SK-N-SH treated with all-trans-retinoic acid at 6 μM for 48 hours (cell line): ENCODE data around the gene FER1L5.

ENCODE experiments used
- ATAC-seq: fragments of 200-7000 bp; cut with Tn5 transposase; 3 replicates; pipeline ENCODE4 v1.9.1; 2020; ENCODE audit warnings: mild to moderate bottlenecking, moderate library complexity
- ARNTL ChIP-seq: fragments of 450-650 bp; formaldehyde crosslinking; IDR thresholded peaks from 2 replicates; pipeline ENCODE4 v1.5.0; 2020; ENCODE audit warnings: low read depth, mild to moderate bottlenecking, moderate library complexity, borderline replicate concordance
- BACH2 ChIP-seq: fragments of 250-450 bp; sonication (Bioruptor Pico); IDR thresholded peaks from 2 replicates; pipeline ENCODE4 v1.9.0; 2021; ENCODE audit warnings: mild to moderate bottlenecking, borderline replicate concordance
- CREB5 ChIP-seq: fragments of 250-450 bp; sonication (Bioruptor Pico); IDR thresholded peaks from 2 replicates; pipeline ENCODE4 v1.5.1; 2020; ENCODE audit warnings: low read depth, mild to moderate bottlenecking, moderate library complexity
- ESRRG ChIP-seq: fragments of 250-450 bp; sonication (Bioruptor Pico); IDR thresholded peaks from 2 replicates; pipeline ENCODE4 v1.6.1; 2021; ENCODE audit warnings: mild to moderate bottlenecking
- GLIS3 ChIP-seq: fragments of 250-450 bp; sonication (Bioruptor Pico); IDR thresholded peaks from 2 replicates; pipeline ENCODE4 v1.5.0; 2020; ENCODE audit warnings: mild to moderate bottlenecking, moderate library complexity
- ISL1 ChIP-seq: fragments of 250-450 bp; sonication (Bioruptor Pico); IDR thresholded peaks from 2 replicates; pipeline ENCODE4 v2.1.2; 2022; ENCODE audit warnings: mild to moderate bottlenecking, moderate library complexity
- OSR1 ChIP-seq: fragments of 250-450 bp; sonication (Bioruptor Pico); IDR thresholded peaks from 2 replicates; pipeline ENCODE4 v1.8.0; 2022; ENCODE audit warnings: moderate library complexity, mild to moderate bottlenecking, inconsistent platforms
- POU6F1 ChIP-seq: fragments of 250-450 bp; sonication (Bioruptor Pico); IDR thresholded peaks from 2 replicates; pipeline ENCODE4 v1.8.0; 2021; ENCODE audit warnings: low read depth, mild to moderate bottlenecking, moderate library complexity, borderline replicate concordance
- PPARA ChIP-seq: fragments of 250-450 bp; sonication (Bioruptor Pico); IDR thresholded peaks from 2 replicates; pipeline ENCODE4 v1.5.0; 2020; ENCODE audit warnings: mild to moderate bottlenecking, borderline replicate concordance
- RARB ChIP-seq: fragments of 250-450 bp; sonication (Bioruptor Pico); IDR thresholded peaks from 2 replicates; pipeline ENCODE4 v1.8.0; 2021; ENCODE audit warnings: mild to moderate bottlenecking, moderate library complexity
- SNAI2 ChIP-seq: fragments of 250-450 bp; sonication (Bioruptor Pico); IDR thresholded peaks from 2 replicates; pipeline ENCODE4 v1.5.0; 2020; ENCODE audit warnings: mild to moderate bottlenecking, moderate library complexity
- TSHZ2 ChIP-seq: fragments of 250-450 bp; sonication (Bioruptor Pico); IDR thresholded peaks from 2 replicates; pipeline ENCODE4 v1.5.0; 2020; ENCODE audit warnings: mild to moderate bottlenecking, moderate library complexity
- ZC3H10 ChIP-seq: fragments of 250-450 bp; sonication (Bioruptor Pico); IDR thresholded peaks from 2 replicates; pipeline ENCODE4 v1.5.1; 2021; ENCODE audit warnings: mild to moderate bottlenecking, moderate library complexity
- ZNF565 ChIP-seq: fragments of 450-650 bp; formaldehyde crosslinking; conservative IDR thresholded peaks from 2 replicates; pipeline ENCODE4 v1.5.0; 2020; ENCODE audit warnings: low read depth, mild to moderate bottlenecking, moderate library complexity
- ZNF70 ChIP-seq: fragments of 450-650 bp; formaldehyde crosslinking; IDR thresholded peaks from 2 replicates; pipeline ENCODE4 v1.5.0; 2020; ENCODE audit warnings: mild to moderate bottlenecking, moderate library complexity
- ZNF8 ChIP-seq: fragments of 450-650 bp; formaldehyde crosslinking; IDR thresholded peaks from 2 replicates; pipeline ENCODE4 v1.5.0; 2020; ENCODE audit warnings: mild to moderate bottlenecking, moderate library complexity
- TF ChIP-seq, protein P1 (sequence below): fragments of 250-450 bp; sonication (Bioruptor Pico); IDR thresholded peaks from 2 replicates; pipeline ENCODE4 v1.8.0; 2020; ENCODE audit warnings: mild to moderate bottlenecking, moderate library complexity, borderline replicate concordance

The FER1L5 gene

DNA sequence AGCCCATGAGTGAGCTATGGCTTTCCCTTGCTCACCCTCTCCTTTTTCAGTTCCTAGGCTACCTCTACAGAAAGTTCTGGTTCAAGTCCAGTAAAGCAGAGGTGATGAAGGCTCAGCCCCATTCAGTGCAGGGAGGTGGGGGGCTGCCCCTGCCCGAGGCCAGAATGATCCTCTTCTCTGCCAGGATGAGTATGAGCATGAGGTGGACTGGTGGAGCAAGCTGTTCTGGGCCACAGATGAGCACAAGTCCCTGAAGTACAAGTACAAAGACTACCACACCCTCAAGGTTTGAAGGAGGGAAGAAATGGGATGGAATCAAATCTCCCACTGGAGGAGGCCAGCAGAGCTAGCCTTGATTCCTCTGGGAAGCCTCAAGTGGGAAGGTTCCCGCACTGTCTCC, 54.9 kb downstream of the FER1L5 start:
- no peak for ATAC-seq
- TF ChIP-seq PPARA: no peak
- TF ChIP-seq, protein P1, sequence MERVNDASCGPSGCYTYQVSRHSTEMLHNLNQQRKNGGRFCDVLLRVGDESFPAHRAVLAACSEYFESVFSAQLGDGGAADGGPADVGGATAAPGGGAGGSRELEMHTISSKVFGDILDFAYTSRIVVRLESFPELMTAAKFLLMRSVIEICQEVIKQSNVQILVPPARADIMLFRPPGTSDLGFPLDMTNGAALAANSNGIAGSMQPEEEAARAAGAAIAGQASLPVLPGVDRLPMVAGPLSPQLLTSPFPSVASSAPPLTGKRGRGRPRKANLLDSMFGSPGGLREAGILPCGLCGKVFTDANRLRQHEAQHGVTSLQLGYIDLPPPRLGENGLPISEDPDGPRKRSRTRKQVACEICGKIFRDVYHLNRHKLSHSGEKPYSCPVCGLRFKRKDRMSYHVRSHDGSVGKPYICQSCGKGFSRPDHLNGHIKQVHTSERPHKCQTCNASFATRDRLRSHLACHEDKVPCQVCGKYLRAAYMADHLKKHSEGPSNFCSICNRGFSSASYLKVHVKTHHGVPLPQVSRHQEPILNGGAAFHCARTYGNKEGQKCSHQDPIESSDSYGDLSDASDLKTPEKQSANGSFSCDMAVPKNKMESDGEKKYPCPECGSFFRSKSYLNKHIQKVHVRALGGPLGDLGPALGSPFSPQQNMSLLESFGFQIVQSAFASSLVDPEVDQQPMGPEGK (CRISPR knock-in tag): no peak
- no peak for TF ChIP-seq ESRRG (CRISPR knock-in tag)
- no peak for TF ChIP-seq ZNF70 (CRISPR knock-in tag)
- TF ChIP-seq CREB5 (CRISPR knock-in tag): no peak
- TF ChIP-seq ARNTL (CRISPR knock-in tag): no peak
- TF ChIP-seq OSR1 (CRISPR knock-in tag): no peak
- TF ChIP-seq GLIS3: no peak
- no peak for TF ChIP-seq SNAI2

GRCh38 chr2:96698221-96698861, 55.8 kb downstream of the FER1L5 start:
- TF ChIP-seq ISL1 (CRISPR knock-in tag) (no peak), POU6F1 (no peak), ESRRG (CRISPR knock-in tag) (no peak), SNAI2 (no peak), ZNF70 (CRISPR knock-in tag) (no peak), CREB5 (CRISPR knock-in tag) (no peak), ZNF8 (CRISPR knock-in tag) (no peak), ARNTL (CRISPR knock-in tag) (no peak), ZC3H10 (CRISPR knock-in tag) (no peak), RARB (CRISPR knock-in tag) (no peak)
- TF ChIP-seq, all 23 proteins: peak for 0
- ATAC-seq: no peak

DNA sequence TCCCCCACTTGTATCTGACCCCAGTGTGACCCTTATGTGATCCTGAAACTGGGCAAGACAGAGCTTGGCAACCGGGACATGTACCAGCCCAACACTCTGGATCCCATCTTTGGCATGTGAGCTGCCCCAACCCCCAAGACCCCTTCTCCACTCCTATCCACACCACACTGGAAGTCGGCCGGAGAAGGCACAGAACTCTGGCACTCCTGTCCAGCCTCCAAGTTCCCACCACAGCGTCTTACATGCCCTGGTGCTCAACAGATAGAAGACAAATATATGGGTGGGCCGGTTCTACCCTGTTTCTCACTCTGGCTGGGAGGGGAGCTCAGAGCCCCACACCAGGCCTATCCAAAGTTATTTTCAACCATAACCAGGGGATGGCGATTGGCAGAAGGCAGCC, 56.5 kb downstream of the FER1L5 start:
- TF ChIP-seq GLIS3 (no peak), ZNF8 (CRISPR knock-in tag) (no peak), ZNF70 (CRISPR knock-in tag) (no peak), CREB5 (CRISPR knock-in tag) (no peak), SNAI2 (no peak), POU6F1 (no peak), ARNTL (CRISPR knock-in tag) (no peak), TSHZ2 (no peak), ZNF565 (CRISPR knock-in tag) (no peak), BACH2 (CRISPR knock-in tag) (no peak)
- no peak for ATAC-seq
